HG03108 (cell line): Measurements from ENCODE around the gene SREBF2.

Experiments used
- ATAC-seq: cut with Tn5 transposase; IDR thresholded peaks from one replicate; pipeline ENCODE4 v1.9.1; 2021; ENCODE audit warnings: moderate library complexity; ENCODE audit not compliant: unreplicated experiment

SREBF2 gene

DNA sequence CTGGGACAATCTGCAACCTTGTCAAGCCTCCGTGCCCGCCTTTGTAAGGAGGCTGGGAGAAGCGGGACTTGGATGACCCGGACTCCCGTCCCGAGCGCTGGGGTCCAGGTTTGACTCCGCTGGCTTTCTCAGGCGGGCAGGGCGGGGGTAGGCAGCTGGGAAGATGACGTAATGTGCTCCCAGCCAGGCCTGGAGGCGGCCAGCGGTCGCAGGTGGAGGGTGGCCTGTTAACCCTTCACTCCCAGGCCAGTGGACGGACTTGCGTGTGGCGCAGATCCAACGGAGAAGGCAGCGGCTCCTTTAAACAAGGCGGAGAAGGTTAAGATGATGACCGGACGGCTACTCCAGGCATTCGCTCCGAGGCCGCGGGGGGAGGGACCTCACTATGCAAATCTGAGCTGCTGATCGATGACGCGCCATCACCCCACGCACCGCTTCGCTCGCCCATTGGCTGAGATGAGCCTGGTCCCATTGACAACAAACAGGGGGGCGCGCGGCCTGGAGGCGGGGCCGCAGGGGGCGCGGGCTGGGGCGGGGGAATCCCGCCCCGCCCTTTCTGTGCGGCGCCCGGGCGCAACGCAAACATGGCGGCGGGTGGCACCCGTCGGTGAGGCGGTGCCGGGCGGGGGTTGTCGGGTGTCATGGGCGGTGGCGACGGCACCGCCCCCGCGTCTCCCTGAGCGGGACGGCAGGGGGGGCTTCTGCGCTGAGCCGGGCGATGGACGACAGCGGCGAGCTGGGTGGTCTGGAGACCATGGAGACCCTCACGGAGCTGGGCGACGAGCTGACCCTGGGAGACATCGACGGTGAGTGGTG lies at the start of gene SREBF2:
Gene SREBF2 (plus strand): TSS at position 553 of the 816 bp plus-strand sequence. CDS start 166 bp downstream, at position 719.
- ATAC-seq = peak; percentile 77

DNA sequence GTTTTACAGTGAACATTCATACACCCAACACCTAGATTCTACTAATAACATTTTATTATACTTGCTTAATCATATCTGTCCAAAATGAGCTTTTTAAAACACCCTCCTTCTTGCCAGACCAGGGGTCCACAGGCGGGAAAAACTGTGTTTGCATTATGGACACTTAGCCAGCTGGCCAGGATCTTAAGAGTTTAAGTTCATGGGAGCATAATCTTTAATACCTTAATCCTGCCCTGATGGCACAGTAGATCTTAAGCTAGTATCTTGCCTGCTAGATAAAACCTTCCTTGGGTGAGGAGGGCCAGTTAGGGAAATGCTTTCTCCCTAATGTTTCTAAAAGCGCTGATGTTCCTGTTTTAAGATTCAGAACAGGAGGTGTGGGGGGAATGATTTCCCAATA lies 45.6 kb upstream of the SREBF2 start:
- ATAC-seq = no peak

DNA sequence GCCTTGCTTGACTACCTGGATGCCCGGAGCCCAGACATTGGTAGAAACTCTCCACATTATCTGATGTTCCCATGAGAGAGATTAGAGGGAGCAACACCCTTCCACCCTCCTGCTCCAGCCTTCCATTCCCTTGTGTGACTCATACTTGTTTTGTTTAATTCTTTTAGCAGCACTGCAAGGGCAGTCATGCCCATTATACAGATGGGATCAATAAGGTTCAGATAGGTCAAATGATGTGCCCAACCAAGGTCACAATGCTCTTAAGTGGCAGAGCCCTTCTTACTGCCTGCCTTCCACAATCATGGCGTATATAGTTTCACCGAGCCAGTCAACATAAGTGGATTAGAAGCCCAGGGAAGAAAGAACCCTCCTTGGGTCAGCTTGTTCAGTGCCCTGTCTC lies 39.0 kb upstream of the SREBF2 start:
- ATAC-seq = no peak

DNA sequence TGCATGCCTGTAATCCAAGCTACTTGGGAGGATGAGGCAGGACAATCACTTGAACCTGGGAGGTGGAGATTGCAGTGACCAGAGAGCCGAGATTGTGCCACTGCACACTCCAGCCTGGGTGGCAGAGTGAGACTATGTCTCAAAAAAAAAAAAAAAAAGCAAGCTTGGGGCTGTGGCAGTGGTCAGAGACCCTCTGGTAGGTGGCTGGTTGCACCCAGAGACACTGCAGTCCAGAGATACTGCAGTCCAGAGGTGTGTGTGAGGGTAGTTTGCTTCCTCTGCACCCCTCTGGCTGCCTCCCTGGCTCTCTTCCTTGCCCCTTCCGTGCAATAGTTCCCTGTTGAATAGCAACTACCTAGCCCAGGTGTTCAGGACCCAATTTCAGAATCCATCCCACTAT lies 34.2 kb upstream of the SREBF2 start:
- ATAC-seq = no peak

DNA sequence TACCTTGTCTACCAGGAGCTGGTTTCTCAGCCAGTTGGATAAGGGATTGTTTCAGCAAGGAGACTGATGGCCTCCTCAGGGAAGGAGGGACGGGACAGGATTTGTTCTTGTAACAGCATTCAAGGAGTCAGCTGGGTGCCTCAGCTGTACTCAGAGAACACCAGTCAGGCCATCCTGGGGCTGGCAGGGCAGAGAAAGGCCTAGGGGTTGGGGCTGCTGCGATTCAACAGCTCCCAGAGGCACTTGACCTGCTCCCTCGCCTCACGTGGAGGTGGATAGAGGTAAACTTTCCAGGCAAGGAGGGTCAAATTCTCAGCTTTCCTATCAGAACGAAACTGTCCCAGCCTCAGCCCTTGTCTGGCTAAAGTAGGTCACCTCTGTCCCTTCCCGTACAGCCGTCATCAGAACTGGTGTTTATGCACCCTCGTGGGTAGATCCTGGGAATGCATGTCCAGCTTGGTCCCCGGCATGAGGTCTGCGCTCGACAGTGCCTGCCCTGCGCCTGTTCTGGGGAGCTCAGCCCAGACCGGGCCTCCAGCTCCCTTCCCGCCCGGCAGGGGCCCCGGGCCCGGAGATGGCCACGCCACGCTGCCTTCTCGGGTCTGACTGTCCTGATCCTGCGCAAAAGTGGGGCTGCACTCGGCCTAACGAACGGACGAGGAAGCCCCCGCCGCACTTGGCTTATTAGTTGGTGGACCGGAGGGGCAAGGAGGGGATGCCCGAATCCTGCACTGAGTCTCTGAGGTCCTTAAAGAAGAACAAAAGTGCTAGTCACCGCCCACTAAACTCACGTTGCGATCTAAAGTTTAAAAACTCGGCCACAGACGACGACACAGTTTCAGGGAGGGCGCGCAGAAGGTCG lies 33.2 kb upstream of the SREBF2 start:
- ATAC-seq = no peak

DNA sequence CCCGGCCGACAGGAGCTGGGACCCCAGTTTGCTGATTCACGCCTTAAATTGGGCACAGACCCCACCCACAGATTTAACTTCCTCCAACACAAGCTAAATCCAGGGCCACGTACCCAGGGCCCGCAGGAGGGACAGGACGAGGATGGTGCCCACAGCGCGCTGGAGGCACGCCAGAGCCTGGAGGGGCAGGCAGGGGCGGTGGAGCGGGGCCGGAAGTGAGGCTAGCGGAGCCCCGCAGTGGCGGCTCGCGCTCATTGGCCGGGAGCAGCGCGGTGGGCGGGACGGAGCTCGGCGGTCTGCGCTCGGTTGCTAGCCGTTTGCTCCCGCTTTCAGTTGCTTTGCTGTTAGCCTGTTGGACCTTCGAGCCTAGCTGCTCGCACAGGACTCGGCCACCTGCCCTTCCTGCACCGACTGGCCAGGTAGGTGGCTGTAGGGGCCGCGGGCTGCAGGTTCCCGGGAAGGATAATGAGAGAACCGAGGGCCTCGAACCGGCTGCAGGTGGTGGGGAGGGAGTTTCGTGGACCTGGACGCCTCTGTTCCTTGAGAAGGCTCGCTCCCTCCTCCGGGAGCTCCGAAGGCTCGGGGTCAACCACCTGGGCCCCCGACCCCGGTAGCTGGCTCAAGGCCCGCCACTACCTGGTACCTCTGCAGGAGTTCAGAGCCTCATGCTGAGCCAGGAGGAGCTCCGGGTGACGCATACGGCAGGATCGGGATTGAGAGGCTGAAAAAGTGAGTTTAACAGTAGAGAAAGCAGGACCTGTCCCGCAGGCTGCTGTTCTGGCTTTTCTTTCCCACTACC lies 32.4 kb upstream of the SREBF2 start, which contains the start of gene CCDC134:
Gene CCDC134 (plus strand): TSS at position 332 of the 799 bp plus-strand sequence. CDS start 8,212 bp downstream, outside the sequence.
- peak; percentile 88 for ATAC-seq

DNA sequence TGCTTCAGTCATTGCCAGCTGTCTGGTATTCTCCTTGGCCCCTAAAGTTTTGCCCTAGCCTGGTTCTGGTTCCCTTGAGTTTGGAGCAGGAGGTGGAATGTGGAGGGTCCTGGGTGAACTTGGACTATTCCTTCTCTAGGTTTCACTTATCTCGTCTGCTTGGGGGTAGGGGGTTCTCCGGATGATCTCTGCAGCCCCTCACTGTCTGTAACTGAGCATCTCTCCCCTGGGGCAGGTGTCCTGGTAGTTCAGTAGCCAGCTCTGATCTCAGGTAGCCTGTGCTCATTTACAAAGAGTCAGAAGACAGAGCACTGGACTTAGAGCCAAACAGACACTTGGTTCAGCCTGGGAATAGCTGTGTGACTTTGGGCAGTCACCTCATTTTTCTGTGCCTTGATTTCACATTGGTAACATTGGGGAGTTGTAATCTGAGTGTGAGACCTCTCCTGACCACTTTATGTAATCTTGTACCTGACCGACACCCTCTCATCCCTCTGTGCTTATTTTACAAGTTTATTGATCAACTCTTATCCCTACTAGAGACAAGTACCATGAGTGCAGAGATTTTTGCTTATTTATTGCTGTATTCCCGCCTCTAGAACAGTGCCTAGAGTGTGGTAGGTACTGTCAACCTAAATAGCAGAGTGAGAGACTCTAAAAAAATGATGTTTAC lies 31.6 kb upstream of the SREBF2 start:
- no peak for ATAC-seq

DNA sequence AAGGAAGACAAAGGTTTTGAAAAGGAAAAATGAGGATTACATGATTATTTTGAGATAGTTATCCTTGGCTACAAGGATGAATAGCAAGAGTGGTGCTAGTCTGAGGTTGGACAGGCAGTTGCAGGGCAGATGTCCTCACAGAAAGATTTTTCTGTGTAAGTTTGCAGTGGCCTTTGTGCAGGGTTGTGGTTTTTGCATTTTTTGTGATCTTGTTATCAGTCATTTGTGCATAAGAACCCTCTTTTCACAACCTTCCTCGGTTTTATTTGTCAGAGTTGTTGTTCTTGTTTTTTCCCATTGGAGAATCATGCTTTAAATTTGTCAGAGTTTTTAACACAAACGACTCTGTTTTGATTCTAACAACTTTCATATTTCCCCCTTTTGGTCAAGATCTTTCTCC lies 31.0 kb upstream of the SREBF2 start:
- no peak for ATAC-seq

DNA sequence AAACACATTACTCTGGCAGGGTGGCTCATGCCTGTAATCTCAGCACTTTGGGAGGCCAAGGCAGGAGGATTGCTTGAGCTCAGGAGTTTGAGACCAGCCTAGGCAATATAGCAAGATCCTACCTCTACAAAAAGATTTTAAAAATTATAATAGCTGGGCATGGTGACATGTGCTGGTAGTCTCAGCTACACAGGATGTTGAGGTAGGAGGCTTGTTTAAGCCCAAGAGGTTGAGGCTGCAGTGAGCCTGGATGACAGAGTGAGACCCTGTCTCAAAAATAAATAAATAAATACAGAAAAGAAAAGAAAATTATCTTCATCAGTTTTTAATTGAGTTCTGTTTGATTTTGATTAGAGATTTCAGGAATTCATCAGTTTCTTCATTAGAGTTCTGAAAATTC lies 27.3 kb upstream of the SREBF2 start:
- ATAC-seq = no peak

DNA sequence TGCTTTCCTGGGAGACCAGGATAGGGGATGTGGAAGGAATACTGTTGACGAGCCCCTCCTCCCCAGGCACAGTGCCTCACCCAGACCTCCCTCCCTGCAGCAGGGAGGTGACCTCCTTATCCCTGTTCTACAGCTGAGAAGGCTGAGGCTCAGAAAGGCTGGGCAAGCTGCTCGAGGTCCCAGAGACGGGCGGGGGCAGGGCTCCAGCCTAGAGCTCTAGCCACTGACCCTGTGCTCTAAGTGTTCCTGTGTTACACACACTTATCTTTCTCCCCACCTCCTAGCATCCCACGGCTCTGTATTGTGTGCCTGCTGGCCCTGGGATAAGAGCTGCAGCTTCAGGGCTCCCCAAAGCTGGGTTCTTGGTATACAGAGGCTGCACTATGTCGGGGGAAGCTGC lies 24.5 kb upstream of the SREBF2 start:
- ATAC-seq = no peak

DNA sequence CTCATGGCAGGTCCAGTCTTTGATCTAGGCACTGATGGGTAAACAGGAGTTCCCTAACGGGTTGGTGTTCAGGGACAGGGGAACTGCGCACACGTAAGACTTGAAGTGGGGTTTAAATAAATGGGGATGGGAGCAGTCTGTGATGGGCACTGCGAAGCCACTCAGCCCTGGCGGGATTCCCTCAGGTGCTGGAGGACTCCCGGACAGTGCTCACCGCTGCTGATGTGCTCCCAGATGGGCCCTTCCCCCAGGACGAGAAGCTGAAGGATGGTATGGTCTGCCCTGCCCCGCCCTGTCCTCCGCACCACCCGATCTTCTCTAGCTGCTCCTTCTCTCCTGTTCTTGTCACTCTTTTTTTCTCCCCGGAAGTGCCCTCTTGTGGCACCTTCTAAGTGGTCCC lies 22.9 kb upstream of the SREBF2 start:
- ATAC-seq = no peak

DNA sequence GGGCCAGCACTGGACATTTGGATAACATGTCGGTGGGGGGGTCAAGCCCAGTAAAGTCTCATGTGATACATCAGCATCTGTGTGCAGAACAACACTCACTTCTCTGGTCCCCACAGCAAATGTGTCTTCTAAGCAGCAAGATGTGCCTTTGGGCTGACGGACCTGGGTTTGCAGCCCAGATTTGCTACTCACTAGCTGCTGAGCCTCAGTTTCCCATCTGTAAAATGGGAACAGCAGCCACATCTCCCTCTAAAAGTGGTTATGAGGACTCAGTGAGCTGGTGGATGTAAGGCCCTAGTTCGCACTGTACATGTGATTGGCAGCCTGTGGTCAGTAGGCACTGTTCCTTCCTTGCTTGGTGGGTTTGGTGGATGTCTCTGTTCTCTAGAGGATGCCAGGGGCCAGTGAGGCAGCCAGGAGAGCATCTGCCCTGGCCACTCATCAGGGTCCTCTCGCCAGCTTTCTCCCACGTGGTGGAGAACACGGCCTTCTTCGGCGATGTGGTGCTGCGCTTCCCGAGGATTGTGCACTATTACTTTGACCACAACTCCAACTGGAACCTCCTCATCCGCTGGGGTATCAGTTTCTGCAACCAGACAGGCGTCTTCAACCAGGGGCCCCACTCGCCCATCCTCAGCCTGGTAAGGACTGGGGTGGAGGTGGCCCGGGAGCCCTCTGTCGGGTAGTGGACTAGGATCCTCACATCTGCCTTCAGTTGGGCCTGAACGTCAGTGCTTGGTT lies 19.9 kb upstream of the SREBF2 start:
- ATAC-seq = no peak

DNA sequence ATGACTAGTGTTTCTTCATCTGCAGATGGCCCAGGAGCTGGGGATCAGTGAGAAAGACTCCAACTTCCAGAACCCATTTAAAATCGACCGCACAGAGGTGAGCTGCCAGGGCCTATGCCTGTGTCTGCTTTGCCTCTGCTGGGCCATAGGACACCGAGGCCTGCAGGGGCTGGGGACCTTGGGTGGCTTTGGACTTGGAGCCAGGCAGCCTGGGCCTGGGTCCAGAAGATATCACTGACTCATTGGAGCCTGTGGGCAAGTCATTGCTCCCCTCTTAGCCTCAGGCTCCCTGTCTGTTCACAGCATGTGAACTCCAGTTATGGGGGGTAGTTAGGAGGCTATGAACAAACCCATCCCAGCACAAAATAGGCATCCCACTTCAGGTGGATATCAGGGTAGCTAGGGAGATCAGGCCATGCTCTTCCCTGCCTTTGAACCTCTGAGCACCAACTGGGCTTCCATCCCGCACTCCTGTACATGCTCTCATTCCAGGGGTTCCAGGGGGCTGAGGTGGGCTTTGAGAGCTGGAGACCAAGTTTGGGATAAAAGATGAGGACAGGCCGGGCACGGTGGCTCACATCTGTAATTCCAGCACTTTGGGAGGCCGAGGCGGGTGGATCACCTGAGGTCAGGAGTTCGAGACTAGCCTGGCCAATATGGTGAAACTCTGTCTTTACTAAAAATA lies 19.0 kb upstream of the SREBF2 start:
- ATAC-seq = no peak

DNA sequence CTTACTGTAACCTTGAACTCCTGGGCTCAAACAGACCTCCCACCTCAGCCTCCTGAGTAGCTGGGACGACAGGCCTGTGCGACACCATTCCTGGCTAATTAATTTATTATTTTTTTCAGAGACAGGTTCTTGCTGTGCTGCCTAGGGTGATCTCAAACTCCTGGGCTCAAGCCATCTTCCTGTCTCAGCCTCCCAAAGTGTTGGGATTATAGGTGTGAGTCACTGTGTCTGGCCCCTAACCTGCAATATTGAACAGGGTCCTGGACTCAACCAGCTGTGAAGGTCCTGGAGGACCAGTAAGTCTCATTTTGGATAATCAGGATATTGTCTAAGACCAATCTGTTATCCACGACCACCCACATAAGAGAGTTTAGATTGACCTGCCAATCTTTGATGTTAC lies 17.2 kb upstream of the SREBF2 start:
- ATAC-seq = no peak

DNA sequence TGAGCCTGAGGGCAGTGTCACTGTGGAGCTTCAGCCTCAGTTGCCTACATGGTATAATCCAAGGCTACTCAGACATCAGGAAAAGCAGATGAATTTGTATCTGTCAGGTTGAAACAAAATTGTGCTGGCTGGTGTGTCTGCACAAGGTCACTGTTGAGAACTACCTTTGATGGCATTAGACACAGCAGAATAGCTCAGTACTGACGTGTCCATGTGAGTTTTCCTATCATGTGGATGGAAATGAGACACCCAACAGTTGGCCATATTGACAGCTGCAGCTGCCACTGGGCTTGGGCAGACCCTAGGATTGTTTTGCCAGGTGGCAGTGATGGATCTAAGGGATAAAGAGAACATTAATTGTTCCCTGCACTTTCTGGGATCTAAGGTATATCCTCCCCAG lies 16.7 kb upstream of the SREBF2 start:
- no peak for ATAC-seq

DNA sequence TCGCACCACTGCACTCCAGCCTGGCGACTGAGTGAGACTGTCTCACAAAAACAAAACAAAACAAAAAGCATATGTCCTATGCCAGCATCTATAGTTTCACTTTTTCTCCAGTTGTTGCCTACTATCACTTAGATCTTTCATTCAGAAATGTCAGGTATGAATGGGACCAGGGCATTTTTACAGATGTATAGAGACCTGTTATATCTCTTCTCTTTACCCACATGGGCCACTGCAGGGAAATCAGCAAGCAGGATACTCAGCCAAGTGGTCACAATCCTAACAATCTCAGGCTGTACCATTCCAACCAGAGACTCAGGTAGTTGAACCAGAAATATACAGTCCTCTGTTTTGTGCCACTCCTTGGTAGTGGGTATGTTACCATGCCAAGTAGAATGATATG lies 16.0 kb upstream of the SREBF2 start:
- ATAC-seq = no peak

DNA sequence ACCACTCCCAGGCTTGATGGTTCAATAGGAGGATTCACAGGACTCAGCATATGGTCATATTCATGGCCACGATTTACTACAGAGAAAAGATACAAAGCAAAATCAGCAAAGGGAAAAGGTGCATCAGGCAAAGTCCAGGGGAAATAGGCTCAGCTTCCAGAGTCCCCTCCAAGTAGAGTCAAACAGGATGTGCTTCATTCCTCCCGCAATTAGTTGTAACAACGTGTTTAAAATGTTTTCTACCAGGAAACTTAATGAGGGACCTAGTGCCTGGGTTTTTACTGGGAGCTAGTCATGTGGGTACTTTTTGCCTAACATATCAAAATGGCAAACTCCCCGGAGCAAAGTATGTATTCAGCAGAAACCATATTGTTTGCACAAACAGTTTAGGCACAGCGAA lies 14.9 kb upstream of the SREBF2 start:
- ATAC-seq = no peak

DNA sequence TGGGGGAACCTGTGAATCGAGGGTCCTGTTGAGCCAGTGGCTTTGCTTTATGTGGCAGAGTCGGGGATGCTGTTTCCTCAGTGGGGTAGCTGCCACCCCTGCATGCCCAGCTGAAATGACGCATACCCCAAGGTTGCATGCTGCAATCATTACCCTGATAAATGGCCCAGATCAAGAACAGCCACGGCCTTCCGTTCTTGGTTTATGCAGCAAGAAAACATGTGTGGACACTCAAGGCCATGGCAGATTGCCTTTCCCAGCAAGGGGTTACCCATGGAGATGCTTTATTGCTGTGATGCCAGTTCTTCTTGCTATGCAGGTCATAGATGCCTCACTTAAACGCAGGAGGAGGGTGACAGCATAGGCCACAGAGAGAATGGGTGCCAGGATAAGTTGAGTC lies 14.3 kb upstream of the SREBF2 start:
- ATAC-seq = no peak

DNA sequence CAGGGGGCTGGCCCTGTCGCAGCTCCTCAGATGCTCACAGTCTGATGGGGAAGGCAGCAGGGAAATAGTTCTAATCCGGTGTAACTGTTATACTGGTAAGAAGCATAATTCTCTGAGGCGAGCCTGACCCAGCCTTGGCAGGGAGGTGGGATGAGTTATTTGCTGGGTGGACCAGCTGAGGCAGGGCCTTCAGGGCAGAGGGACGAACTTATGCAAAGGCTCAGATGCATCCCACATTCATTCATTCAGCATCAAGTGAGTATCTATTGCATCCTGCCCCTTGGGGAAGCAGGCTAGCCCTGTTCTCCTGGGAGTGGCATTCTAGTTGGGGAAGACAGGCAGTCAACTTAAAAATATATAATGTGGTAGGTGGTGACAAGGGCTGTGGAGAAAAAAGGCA lies 13.6 kb upstream of the SREBF2 start:
- no peak for ATAC-seq
